GM23248 (cell line): Measurements from ENCODE around the gene C5.

Source experiments
- EZH2 ChIP-seq: fragments of 200-600 bp; sonication (generic); IDR thresholded peaks from 2 replicates; pipeline ENCODE4 v1.6.1; 2018; ENCODE audit warnings: antibody characterized with exemption, mild to moderate bottlenecking; ENCODE audit not compliant: insufficient read depth, poor library complexity, severe bottlenecking
- EZH2phosphoT487 ChIP-seq: fragments of 200-600 bp; sonication (generic); IDR thresholded peaks from 2 replicates; pipeline ENCODE4 v1.6.1; 2018; ENCODE audit warnings: antibody characterized with exemption, moderate library complexity, mild to moderate bottlenecking, low read depth; ENCODE audit not compliant: insufficient read depth

- TF ChIP-seq EZH2 (no peak), EZH2phosphoT487 (no peak)
Observed at GRCh38 chr9:121074370-121075250, 24.5 kb upstream of the C5 start, which contains the start of gene CNTRL.
